ENCODE results near the gene MOK.
"Not testable (repeated sequence)": the region's sequence is repeated elsewhere in the genome, so short reads cannot be mapped to it uniquely, and the experiment has no call there.

Gene MOK

DNA sequence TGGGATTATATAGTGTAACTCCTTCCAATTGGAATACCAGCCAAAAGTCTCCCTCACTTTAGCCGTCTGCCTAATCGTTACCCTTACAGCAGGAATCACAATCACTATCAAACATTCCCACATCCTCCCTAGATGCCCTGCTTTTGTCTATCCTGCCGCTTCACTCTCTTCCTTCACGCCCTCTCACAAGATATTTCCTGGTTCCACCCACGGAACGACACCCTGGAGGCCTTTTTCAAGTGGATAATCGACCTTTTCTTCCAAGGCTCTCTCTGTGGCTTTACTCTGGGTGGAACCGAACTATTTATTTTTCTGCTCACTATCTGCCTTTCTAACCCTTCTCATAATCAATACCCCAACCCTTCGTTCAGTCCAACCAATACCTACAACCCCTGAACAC is 58.9 kb downstream of the MOK start:
- no peak for DNase-seq

- not testable (repeated sequence) for DNase-seq
Observed at GRCh38 chr14:102243795-102244194, 61.2 kb downstream of the MOK start.

DNA sequence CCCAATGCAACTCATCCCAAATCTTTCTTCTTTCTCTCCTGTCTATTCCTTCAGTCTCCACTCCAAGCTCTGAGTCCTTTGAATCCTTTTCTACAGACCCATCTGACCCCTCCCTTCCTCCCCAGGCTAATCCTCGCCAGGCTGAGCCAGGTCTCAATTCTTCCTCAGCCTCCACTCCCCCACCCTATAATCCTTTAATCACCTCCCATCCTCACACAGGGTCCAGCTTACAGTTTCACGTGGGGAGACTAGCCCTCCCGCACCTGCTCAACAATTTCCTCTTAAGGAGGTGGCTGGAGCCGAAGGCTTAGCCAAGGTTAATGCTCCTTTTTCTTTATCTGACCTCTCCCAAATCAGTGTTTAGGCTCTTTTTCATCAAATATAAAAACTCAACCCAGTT is 63.8 kb downstream of the MOK start:
- DNase-seq, result no peak

DNA sequence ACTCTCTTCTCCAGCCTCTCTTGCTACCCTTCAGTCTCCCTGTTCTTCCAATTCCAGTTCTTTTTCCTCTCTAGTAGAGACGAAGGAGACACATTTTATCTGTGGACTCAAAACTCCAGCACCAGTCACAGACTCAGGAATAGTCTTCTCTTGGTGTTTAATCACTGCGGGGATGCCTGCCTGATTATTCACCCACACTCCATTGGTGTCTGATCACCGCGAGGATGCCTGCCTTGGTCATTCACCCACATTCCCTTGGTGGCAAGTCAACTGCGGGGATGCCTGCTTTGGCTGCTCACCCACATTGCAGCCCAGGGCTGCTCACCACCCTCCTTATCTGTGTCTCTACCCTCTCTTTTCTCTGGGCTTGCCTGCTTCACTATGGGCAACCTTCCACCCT is 64.5 kb downstream of the MOK start:
- not testable (repeated sequence) for DNase-seq

DNA sequence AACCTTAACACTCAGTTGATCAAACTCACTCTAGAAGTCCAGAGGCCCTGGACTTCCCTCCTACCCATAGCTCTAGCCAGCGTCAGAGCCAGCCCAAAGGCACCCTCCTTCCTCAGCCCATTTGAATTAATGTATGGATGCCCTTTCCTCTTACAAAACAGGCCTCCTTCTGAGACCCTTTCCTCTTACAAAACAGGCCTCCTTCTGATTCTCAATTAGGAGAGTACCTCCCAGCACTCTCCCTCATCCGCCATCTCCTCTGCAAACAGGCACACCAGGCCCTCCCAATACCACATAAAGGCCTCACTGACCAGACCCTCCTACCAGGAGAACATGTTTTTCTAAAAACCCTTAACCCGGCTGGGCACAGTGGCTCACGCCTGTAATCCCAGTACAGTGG is 65.7 kb downstream of the MOK start:
- no peak for DNase-seq

DNA sequence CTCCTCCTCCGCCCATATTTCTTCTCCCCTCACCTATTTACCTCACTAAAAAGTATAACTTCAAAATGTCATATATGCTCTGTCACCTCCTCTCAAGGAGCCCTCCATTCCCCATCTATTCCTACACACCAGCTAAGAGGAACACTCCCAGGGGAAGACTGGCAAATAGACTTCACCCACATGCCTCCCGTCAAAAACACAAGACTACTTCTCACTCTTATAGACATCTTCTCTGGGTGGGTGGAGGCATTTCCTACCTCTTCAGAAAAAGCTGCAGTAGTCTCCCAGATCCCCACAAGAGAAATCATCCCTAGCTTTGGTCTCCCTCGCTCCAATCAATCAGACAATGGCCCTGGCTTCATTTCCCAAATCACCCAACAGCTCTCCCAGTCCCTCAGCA is 66.2 kb downstream of the MOK start:
- no peak for DNase-seq

- no peak for DNase-seq
Observed at GRCh38 chr14:102238131-102238530, 66.8 kb downstream of the MOK start.

DNA sequence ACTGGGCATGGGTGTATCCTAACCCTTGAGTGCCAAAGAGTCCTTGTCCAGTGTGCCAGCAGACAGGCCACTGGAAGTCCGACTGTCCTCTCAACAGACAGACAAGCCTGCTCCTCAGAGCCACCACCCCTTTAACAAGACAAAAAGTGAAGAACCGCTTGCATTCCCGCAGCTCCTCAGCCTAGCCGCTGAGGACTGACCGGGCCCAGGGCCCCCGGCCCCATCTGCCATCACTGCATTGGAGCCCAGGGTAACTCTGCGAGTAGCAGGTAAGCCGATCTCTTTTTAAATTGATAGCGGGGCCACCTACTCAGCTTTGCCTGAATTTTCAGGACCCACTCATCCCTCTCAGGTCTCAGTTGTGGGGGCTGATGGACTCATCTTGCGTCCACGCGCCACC is 68.9 kb downstream of the MOK start:
- no peak for DNase-seq

- DNase-seq, result peak; percentile 89
Observed at GRCh38 chr14:102235275-102235897, 69.6 kb downstream of the MOK start.

GRCh38 chr14:102234331-102235264 is 70.4 kb downstream of the MOK start:
- DNase-seq, result no peak

GRCh38 chr14:102233081-102233480 is 71.9 kb downstream of the MOK start:
- DNase-seq, result no peak

- no peak for DNase-seq
Observed at GRCh38 chr14:102232348-102232625, 72.7 kb downstream of the MOK start.

DNA sequence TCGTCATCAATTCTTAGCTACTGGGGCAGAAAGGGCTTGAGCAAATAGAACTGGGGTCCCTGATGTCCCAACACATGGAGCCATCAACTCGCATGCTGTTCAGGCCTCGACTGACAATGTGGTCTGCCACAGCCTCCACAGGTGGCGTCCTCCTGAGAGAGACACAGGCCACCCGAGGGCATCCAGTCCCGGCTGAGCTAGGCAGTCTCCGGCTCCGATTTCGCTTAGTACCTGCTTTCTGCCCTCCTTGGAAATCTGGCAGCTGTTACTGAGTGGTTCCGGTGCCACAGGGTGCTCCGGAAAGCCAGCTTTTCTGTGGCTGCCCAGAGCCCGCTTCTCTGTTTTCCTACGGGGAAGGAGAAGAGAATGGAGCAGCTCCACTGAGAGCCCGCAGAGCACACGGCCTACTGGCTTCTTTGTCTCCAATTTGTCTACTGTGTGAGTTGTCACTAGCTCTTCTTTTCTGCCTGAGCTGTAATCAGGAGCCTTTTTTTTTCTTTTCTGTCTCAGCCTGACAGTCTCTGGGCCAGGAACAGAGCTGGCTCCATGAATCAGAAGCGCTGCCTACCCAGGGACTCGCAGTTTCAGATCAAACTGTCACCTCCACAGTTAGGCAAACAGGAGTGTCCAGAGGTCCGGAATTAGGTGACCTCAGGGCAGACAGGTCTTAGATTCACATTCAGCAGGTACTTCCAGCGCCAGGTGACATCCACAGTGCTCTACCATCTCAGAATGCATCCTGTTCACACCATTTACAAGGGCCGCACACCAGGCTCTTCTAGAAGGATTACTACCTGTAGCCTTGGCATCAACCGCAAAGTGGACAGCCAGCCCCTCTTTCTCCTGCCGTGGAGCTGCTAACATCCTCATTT is 73.3 kb downstream of the MOK start:
- DNase-seq, result no peak

DNA sequence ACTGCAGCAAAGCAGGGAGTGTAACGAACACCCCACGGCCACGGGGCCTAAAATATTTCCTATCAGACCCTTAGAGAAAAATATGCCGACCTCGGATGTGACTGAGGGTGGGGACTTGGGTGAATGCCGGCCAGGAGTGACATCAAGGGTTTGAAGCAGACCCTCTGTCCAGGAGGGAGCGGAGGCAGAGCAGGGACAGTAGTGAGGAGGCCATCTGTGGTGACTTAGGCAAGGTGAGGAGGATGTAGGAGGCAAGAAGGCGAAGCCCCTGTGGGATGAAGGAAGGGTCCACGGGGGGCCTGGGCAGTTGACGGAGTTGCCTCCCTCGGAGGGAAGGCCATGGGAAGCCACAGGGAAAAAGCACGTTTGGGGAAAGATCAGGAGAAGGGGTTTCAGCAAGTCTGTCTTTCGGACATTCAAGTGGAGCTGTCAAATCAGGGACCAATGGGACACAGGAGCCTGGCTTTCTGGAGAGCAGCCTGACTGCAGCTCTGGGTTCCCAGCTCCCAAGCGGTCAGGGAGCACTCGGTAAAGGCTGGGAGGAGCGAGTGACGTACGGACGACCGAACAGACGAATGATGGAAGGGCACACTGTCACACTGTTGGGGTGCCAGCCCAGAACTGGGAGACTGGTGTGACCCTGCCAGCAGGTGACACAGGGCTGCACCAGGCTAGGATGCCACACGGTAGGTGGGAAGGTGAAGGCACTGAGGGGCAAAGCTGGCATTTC is 74.3 kb downstream of the MOK start:
- no peak for DNase-seq

GRCh38 chr14:102229739-102230092 is 75.2 kb downstream of the MOK start:
- no peak for DNase-seq

DNA sequence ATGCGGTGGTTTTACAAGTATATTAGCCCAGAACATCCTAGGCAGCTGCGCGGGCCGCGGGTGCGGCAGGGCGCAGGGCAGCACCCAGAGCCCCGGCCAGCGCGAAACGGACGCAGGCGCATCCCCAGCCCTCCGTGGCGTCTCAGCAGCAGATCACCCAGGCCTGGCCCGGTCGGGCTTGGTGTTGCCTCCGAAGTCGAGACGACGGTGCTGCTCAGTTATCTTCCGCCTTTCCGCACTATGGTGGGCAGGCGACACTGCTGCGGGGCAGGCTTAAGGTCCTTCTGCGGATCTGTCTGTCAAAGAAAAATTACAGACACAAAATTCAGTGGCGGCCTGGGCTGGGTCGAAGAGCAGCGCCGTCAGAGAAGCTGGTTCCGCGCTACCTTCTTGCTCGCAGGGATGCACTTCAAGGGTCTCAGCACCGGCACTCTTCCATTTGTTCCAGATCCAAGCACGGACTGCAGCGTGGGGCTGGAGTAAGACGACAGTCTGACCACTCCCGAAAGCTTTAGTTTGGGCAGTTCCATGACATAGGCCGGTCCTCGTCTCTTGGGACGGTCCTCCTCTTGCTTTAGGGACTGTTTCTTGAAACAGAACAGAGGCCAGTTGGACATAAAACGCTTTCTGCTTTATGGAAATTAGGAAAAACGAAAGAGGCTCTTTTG is 75.8 kb downstream of the MOK start:
- no peak for DNase-seq

DNA sequence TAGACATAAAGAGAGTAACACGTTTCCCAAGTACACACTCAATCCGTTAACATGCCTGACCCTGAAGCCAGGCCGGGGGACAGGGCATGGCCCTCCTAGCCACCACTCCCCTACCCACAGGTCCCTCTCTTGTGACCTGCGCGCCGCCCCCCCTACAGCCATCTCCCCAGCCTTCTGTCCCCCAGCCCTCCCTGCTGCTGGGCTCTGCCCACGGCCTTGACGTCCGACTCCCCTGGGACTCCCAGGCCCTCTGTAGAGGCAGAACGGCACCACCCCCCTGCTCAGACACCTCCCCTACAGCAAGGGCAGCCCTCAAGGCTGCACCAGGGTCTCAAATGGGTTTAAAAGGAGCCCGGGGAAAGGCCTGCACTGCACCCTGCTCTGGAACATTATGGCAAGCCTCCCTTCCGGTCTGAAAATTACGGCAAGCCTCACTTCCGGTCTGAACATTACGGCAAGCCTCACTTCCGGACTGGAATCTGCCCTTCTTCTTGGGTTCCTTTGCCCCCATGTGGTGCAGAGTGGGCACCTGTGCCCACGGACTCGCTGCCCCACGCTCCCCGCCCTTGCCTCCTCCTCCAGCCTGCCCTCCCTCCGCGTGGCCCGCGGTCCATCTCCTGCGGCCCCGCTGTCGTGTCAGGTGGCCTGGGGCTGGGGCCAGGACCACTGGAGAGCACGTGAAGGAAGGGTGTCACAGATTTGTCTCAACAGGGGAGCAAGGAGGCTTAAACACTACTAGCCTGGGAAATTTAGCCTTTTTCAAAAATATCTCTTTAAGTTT is 77.6 kb downstream of the MOK start:
- no peak for DNase-seq

GRCh38 chr14:102226356-102227125 is 78.4 kb downstream of the MOK start:
- no peak for DNase-seq

GRCh38 chr14:102225936-102226335 is 79.0 kb downstream of the MOK start:
- DNase-seq, result no peak

DNA sequence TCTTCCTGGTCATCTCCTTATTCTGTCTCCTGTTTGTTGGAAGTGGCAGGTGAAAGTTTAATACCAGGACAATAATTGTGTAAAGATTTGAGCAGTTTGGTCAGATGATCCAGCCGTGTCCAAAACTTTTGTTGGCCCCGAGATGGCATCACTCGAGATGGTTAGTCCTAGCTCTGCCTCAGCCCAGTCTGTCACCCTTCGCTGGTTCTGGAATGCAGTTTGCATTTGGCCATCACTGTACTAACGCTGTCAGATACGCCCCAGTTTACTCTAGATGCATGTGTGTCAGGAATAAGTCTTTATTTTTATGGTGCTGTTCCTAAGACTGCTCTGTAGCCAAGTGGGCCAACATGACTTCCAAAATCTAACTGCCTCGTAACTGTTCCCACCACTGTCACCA is 79.6 kb downstream of the MOK start:
- no peak for DNase-seq

GRCh38 chr14:102223682-102224081 is 81.3 kb downstream of the MOK start:
- no peak for DNase-seq
